DOHH2 (cell line): ENCODE measurements around the gene NCSTN.

Source experiments
- EZH2phosphoT487 ChIP-seq: fragments of 200-600 bp; sonication (generic); IDR thresholded peaks from 2 replicates; pipeline ENCODE4 v1.6.1; 2017; ENCODE audit warnings: borderline replicate concordance, mild to moderate bottlenecking, antibody characterized with exemption, low read length, moderate library complexity, mixed read lengths
- TF ChIP-seq, protein P1 (sequence below): fragments of 200-600 bp; sonication (generic); IDR thresholded peaks from one replicate; pipeline ENCODE4 v1.5.1; 2014; ENCODE audit warnings: antibody characterized with exemption, mild to moderate bottlenecking, low read depth, low read length; ENCODE audit not compliant: poor library complexity, severe bottlenecking

DNA sequence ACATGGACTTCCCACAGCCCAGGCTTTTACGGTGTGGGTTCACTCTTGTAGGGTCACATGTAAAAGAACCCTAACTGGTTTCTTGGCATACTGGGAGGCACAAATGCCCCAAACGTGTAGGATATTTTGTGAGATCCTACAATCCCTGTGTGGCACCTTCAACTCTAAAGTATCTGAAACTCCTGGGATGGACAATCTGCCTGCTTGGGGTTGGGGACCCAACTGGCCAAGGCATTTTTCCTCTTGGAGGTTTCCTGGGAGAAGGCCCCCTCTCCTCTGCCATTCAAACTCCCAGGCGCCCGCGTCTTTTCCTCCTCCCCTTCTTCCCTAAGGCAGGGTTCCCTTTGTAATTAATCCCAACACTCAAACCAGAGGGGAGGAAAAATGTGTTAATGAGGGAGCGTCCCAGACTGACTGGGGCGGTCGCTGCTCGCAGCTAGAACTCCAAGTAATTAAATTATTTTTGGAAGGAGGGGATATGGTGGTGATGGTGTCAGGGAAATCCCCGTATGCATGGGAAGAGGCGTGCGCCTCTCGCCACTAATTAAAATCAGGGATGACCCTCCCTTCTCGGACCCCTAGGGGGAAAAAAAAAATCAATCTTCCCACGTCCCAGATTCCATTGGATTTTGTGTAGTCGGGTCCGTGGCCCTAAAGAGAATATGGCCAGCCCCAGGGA lies 56.5 kb downstream of the NCSTN start:
- TF ChIP-seq, protein P1, sequence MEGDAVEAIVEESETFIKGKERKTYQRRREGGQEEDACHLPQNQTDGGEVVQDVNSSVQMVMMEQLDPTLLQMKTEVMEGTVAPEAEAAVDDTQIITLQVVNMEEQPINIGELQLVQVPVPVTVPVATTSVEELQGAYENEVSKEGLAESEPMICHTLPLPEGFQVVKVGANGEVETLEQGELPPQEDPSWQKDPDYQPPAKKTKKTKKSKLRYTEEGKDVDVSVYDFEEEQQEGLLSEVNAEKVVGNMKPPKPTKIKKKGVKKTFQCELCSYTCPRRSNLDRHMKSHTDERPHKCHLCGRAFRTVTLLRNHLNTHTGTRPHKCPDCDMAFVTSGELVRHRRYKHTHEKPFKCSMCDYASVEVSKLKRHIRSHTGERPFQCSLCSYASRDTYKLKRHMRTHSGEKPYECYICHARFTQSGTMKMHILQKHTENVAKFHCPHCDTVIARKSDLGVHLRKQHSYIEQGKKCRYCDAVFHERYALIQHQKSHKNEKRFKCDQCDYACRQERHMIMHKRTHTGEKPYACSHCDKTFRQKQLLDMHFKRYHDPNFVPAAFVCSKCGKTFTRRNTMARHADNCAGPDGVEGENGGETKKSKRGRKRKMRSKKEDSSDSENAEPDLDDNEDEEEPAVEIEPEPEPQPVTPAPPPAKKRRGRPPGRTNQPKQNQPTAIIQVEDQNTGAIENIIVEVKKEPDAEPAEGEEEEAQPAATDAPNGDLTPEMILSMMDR: no peak
- TF ChIP-seq EZH2phosphoT487: no peak
